Ectodermal cell (in vitro differentiated cells): ENCODE results near the gene FCN1.

Experiments used
- H3K27ac ChIP-seq: 2 replicates; pipeline ENCODE4 v1.7.0; 2013; ENCODE audit warnings: mild to moderate bottlenecking, low read depth, low read length; ENCODE audit not compliant: insufficient read depth, poor library complexity, severe bottlenecking
- H3K27me3 ChIP-seq: 2 replicates; pipeline ENCODE4 v1.7.0; 2013; ENCODE audit warnings: mild to moderate bottlenecking, low read length; ENCODE audit not compliant: insufficient read depth, control insufficient read depth, poor library complexity, severe bottlenecking
- H3K36me3 ChIP-seq: one replicate; pipeline ENCODE4 v1.7.0; 2013; ENCODE audit warnings: low read length; ENCODE audit not compliant: control insufficient read depth, insufficient read depth
- H3K4me1 ChIP-seq: one replicate; pipeline ENCODE4 v1.7.0; 2013; ENCODE audit warnings: low read length; ENCODE audit not compliant: control insufficient read depth, insufficient read depth
- H3K4me3 ChIP-seq: 2 replicates; pipeline ENCODE4 v1.7.0; 2013; ENCODE audit warnings: low read depth, low read length, control low read depth; ENCODE audit not compliant: insufficient read depth
- H3K9me3 ChIP-seq: 2 replicates; pipeline ENCODE4 v1.7.0; 2013; ENCODE audit warnings: mild to moderate bottlenecking, low read length, moderate library complexity; ENCODE audit not compliant: control insufficient read depth
- WGBS, 2 experiments: methylation state at CpG; one replicate each; pipeline ENCODE4 v1.1.7; 2013; ENCODE audit warnings: missing lambda C conversion rate in 2 of 2; 5-methylcytosine and 5-hydroxymethylcytosine counted together

Gene FCN1

DNA sequence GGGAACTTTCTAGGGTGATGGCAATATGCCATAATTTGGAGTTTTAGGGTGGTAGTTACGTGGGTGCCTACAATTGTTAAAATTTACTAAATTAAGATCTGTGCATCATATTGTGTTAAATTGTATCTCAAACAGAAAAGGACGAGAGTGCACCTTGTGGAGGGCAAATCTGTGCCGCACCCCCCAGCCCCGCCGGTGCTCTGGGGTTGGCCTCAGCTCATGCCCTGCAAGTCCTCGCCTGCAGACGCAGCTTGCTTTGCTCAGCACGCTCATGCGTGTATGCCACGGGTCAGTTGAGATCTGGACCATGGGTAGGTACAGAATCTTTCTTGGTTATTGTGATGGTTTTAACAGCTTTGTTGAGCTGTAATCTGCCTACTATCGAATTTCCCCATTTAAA lies 33.7 kb upstream of the FCN1 start:
- WGBS, 2 experiments = 94 to 95% methylated on average over 10 to 11 of the region's 11 CpGs
- Histone ChIP-seq H3K4me1 (peaks cover 9% of the 10 kb centered on the region), H3K9me3 (no peaks in the 10 kb centered on the region), H3K27ac (no peak overlapping the region), H3K4me3 (no peak overlapping the region), H3K36me3 (no peaks in the 10 kb centered on the region), H3K27me3 (no peaks in the 10 kb centered on the region)

DNA sequence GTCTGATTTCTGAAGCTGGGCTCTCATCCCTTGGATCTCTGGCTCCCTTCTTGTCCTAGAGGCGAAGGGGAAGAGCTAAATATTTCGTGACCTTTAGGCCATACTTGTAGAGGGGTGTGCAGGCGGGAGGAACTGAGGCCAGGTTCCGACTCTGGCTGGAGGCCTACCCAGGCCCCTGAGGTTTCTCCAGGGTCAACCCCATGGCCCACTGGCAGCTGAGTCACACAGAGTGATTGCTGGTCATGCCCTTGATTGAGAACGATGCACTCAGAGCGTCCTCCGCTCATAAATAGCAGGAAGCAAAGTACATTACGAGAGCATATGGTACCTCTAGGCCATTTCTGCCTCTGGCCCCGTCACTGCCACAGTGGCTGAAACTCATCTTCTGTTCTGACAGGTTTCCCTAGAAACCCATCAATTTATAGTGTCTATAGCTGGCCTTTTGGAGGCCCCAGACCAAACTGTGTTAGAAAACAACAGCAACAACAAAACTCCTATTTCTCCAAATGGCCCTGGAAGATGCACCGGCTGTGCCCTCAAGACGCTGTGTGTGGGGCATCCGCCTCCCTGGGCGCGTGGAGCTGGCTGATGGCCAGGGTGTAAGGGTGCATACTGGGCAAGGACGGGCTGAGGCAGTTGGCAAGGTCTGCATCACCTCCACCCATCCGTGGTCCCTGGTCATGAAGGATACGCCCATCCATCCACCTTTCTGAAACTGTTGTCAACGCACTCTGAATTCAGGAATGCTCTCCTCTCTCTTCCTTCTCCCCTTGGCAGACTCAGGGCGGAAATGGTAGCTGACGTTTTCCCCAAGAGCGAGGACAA lies 32.9 kb upstream of the FCN1 start:
- Histone ChIP-seq H3K9me3 (no peaks in the 10 kb centered on the region), H3K27ac (no peak overlapping the region), H3K4me1 (peaks cover 11% of the 10 kb centered on the region), H3K4me3 (no peak overlapping the region), H3K27me3 (no peaks in the 10 kb centered on the region), H3K36me3 (no peaks in the 10 kb centered on the region)
- 94 to 96% methylated on average over 21 of the region's 21 CpGs for WGBS, 2 experiments

DNA sequence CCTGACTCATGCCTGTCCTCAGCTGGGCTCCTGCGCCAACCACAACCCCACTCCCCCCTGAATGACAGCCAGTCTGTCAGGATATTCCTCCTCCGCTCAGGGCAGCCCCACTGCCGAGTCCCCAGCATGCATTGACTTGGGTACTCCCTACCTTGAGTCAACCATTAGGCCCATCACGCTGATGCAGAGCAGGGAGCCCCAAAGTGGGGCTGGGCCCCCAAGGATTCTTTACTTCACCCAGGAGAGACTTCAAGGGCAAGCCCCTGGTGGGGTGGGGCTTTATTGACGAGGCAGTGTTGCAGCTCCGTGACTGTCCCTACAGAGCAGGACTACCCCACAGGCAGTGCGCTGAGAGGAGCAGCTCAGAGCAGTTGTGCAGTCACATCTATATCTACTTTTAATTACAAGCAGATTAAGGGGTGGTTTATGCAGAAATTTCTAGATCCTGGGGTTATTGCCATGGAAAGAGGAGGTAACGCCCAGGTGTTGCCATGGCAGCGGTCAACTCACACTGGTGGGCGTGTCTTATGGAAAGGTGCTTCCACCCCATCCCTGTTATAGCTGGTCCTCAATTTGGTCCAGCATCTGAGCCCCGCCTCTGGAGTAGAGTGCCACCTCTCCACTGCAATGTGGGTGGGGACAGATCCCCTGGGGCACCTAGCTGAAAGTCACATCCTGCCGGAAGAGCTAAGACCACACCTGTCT lies 32.1 kb upstream of the FCN1 start:
- Histone ChIP-seq H3K9me3 (no peaks in the 10 kb centered on the region), H3K36me3 (no peaks in the 10 kb centered on the region), H3K4me3 (no peak overlapping the region), H3K27ac (no peak overlapping the region), H3K4me1 (peaks cover 18% of the 10 kb centered on the region), H3K27me3 (no peaks in the 10 kb centered on the region)
- WGBS, 2 experiments = 93 to 94% methylated on average over 11 of the region's 12 CpGs

DNA sequence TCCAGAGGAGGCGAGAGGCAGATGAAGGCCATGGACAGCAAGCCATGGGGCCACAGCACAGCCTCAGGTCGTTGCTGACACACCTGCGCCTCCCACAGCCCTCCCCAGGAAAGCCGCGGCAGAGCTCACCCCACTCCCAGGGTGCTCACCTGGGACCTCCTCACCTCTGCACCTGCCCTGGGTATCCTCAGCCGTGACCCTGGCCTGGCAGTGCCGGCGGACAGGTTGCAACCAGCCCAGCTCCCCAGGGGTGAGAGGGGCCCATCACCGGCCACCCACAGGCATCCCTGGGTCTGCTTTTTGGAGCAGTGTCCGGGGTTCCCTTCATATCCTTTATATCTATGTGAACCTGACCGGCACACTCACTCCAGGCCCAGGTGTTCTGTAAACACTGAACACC lies 30.4 kb upstream of the FCN1 start:
- 92% methylated on average over 11 of the region's 11 CpGs for WGBS, 2 experiments
- no peaks in the 10 kb centered on the region for H3K27me3 ChIP-seq

DNA sequence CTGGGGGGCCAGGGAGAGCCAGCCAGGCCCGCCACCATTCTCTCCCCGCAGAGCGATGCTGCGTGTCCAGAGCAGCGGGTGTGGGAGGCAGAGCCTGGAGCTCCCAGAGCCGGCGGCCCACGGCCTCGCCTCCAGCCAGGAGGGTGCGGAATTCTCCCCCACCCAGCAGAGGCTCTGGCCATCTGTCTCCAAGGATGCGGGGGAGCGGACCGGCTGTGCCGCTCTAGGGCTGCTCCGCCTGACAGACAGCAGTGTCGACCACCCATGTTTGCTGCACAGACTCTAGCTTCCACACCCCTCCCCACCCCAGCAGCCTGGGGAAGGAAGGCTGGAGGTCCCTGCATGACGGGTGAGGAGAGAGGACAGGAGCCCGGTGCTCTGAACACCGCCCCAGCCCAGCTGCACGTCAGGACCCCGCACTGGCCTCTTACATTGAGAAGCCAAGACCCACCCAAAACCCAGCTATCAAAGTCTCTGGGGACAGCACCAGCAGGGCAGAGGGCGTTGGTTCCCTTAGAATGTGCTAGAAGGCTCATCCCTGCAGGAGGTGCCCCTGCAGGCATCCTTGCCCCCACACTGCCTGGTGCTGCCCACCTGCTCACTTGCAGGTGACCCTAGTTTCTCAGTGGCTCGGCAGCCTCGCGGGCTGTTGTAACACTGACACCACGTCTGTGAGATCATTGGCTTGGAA lies 29.7 kb upstream of the FCN1 start:
- Histone ChIP-seq H3K36me3 (no peaks in the 10 kb centered on the region), H3K9me3 (no peaks in the 10 kb centered on the region), H3K4me1 (peaks cover 33% of the 10 kb centered on the region), H3K27me3 (no peaks in the 10 kb centered on the region), H3K4me3 (no peak overlapping the region), H3K27ac (no peak overlapping the region)
- WGBS, 2 experiments = 84 to 85% methylated on average over 26 of the region's 26 CpGs

More for the DNA sequence above, 30.4 kb upstream of the FCN1 start:
- H3K4me3 ChIP-seq = no peak overlapping the region
- H3K27ac ChIP-seq = no peak overlapping the region
- no peaks in the 10 kb centered on the region for H3K9me3 ChIP-seq
- H3K4me1 ChIP-seq = peaks cover 31% of the 10 kb centered on the region
- H3K36me3 ChIP-seq = no peaks in the 10 kb centered on the region

DNA sequence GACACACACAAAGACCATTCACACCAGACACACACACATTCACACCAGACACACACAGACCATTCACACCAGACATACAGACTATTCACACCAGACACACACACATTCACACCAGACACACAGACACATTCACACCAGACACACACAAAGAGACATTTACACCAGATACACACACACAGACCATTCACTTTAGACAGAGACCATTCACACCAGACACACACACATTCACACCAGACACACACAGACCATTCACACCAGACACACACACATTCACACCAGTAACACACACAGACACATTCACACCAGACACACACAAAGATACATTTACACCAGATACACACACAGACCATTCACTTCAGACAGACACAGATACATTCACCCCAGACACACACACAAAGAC lies 29.0 kb upstream of the FCN1 start:
- Histone ChIP-seq H3K4me3 (no peak overlapping the region), H3K27ac (no peak overlapping the region), H3K9me3 (no peaks in the 10 kb centered on the region), H3K36me3 (no peaks in the 10 kb centered on the region), H3K4me1 (peaks cover 40% of the 10 kb centered on the region), H3K27me3 (no peaks in the 10 kb centered on the region)

DNA sequence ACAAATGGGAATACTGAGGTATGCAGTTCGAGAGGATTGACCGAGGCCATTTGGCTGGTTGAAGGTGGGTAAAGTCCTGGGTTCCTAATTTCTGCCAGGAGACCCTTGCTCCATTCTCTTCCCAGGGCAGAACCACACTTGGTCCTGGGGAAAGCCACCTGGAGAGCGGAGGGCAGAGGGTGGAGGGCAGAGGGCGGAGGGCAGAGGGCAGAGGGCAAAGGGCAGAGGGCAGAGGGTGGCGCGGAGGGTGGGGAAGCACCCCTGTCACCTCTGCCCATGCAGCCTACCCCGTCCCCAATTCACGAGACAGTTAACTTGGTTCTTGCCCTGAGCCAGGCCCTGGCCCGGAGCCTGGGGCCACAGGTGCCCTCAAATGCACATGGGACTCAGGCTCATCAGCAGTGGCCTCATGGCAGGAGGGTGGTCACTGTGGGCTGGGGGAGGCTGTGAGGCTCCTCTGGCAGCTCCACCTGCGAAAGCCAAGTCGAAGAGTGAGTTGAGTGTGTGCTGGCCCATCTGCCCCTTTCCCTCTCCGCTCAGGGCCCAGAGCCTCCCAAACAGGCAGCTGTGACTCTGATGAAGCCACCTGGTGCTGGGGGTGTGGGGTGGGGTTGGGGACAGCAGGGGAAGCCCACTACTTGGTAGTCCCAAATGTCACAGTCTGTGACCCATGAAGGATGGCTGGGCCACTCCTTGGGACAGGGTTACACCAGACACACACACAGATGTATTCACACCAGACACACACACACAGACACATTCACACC lies 28.0 kb upstream of the FCN1 start:
- Histone ChIP-seq H3K9me3 (no peaks in the 10 kb centered on the region), H3K36me3 (no peaks in the 10 kb centered on the region), H3K4me3 (no peak overlapping the region), H3K27ac (no peak overlapping the region), H3K4me1 (peaks cover 40% of the 10 kb centered on the region), H3K27me3 (no peaks in the 10 kb centered on the region)
- WGBS, 2 experiments = 97 to 98% methylated on average over 12 of the region's 12 CpGs

DNA sequence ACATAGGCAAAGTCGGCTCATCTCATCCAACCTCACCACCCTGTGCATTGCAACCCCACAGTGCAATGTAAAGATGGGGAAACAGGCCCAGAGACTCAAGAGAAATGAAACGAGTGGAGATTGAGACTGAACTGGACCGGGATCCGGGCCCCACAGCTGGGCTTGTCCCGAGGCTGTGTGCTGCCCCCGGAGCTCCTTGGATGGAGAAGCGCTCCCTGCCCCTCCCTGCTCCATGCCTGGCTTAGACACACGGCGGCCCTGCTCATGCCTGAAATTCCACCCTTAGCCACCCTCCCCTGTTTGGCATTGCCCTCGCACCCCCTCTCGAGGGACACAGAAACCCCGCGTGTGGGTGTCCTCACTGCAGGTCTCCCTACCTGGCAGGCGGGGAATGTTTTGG lies 27.2 kb upstream of the FCN1 start:
- peaks cover 44% of the 10 kb centered on the region for H3K4me1 ChIP-seq

DNA sequence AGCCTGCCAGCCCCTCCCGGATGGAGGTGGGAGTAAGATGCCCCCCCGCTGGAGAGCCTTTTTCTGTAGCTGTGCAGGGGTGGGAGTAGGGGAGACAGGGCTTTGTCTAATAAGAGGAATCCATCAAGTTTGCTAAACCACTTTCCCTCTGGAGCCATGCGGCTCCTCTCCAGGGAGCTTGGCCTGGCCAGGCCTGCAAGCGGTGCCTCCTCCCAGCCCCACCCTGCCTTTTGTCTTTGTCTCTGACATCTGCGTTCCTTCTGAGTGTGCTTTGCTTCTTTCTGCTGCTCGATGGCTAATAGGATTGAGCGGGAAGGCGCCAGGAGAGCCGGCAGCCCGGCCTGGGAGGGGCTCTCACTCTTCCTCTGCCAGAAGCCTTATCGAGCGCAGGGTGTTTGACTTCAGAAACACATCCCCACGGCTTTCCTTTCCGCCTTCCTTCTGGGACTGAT lies 26.7 kb upstream of the FCN1 start:
- peak overlapping the region; percentile 77 for H3K27ac ChIP-seq

More for the DNA sequence above, 27.2 kb upstream of the FCN1 start:
- H3K4me3 ChIP-seq = no peak overlapping the region
- H3K27me3 ChIP-seq = no peaks in the 10 kb centered on the region
- WGBS, 2 experiments = 79 to 82% methylated on average over 14 of the region's 14 CpGs
- peak overlapping the region; percentile 77 for H3K27ac ChIP-seq
- H3K9me3 ChIP-seq = no peaks in the 10 kb centered on the region
- H3K36me3 ChIP-seq = no peaks in the 10 kb centered on the region

More for the DNA sequence above, 26.7 kb upstream of the FCN1 start:
- H3K9me3 ChIP-seq = no peaks in the 10 kb centered on the region
- no peaks in the 10 kb centered on the region for H3K36me3 ChIP-seq
- H3K4me1 ChIP-seq = peaks cover 44% of the 10 kb centered on the region
- H3K27me3 ChIP-seq = no peaks in the 10 kb centered on the region
- WGBS, 2 experiments = 20 to 24% methylated on average over 12 to 14 of the region's 14 CpGs
- H3K4me3 ChIP-seq = no peak overlapping the region
